A673 (cell line): ENCODE data around the gene MAFF. TPM values are rescaled to one million over a fixed set of nuclear protein-coding genes. Genes with fewer than 3 reads are reported as not detected.

Experiments used
- BruUV-seq: library from RNA; stranded (reverse); fragments of 400-500 nt; replicated peaks from 2 replicates; lab custom pipeline; 2021; lab: Mats Ljungman, UMichigan
- CTCF ChIA-PET: fragments of 300-600 bp; sonication (Branson Sonifier 250); formaldehyde crosslinking; loops from one replicate; lab custom pipeline; 2022; ENCODE audit warnings: antibody characterized with exemption; lab: Charles Lee
- POLR2A ChIA-PET: fragments of 300-600 bp; sonication (Branson Sonifier 250); formaldehyde crosslinking; loops from one replicate; lab custom pipeline; 2022; ENCODE audit warnings: antibody characterized with exemption; ENCODE audit not compliant: low non-redundant PET; lab: Charles Lee
- DNase-seq: peaks from one replicate; pipeline ENCODE4 v3.0.0-alpha.2; 2015; ENCODE audit warnings: low spot score
- H3K27ac ChIP-seq: fragments of 200-600 bp; sonication (generic); 2 replicates; pipeline ENCODE4 v1.5.1; 2016; ENCODE audit warnings: mixed run types, low read depth, mild to moderate bottlenecking, mixed read lengths, antibody characterized with exemption, low read length; ENCODE audit not compliant: poor library complexity, severe bottlenecking
- H3K27me3 ChIP-seq: fragments of 200-600 bp; sonication (generic); replicated peaks from 2 replicates; pipeline ENCODE4 v1.6.1; 2017; ENCODE audit warnings: mixed run types, low read depth, mild to moderate bottlenecking, mixed read lengths, antibody characterized with exemption, low read length; ENCODE audit not compliant: insufficient read depth, poor library complexity
- H3K36me3 ChIP-seq: fragments of 200-600 bp; sonication (generic); 2 replicates; pipeline ENCODE4 v1.6.1; 2016; ENCODE audit warnings: mixed run types, mild to moderate bottlenecking, mixed read lengths, antibody characterized with exemption, low read length; ENCODE audit not compliant: insufficient read depth, poor library complexity, severe bottlenecking
- H3K4me1 ChIP-seq: fragments of 200-600 bp; sonication (generic); 2 replicates; pipeline ENCODE4 v1.6.1; 2017; ENCODE audit warnings: mixed run types, mild to moderate bottlenecking, mixed read lengths, antibody characterized with exemption, low read length; ENCODE audit not compliant: insufficient read depth, poor library complexity, severe bottlenecking
- H3K4me3 ChIP-seq: fragments of 200-600 bp; sonication (generic); 2 replicates; pipeline ENCODE4 v1.5.1; 2016; ENCODE audit warnings: low read depth, mixed run types, mild to moderate bottlenecking, mixed read lengths, low read length; ENCODE audit not compliant: poor library complexity, severe bottlenecking
- H3K9me3 ChIP-seq: fragments of 200-600 bp; sonication (generic); 2 replicates; pipeline ENCODE4 v1.6.1; 2016; ENCODE audit warnings: mixed run types, low read depth, mild to moderate bottlenecking, mixed read lengths, antibody characterized with exemption, low read length; ENCODE audit not compliant: poor library complexity, severe bottlenecking
- EZH2 ChIP-seq: fragments of 200-600 bp; sonication (generic); IDR thresholded peaks from 2 replicates; pipeline ENCODE4 v1.6.1; 2017; ENCODE audit warnings: borderline replicate concordance, low read depth, mild to moderate bottlenecking, mixed read lengths, antibody characterized with exemption, low read length; ENCODE audit not compliant: poor library complexity, severe bottlenecking
- intact Hi-C: fragments of 100-400 bp; cut with micrococcal nuclease; formaldehyde crosslinking; loops from one replicate; pipeline ENCODE4 v1.10.0; 2022; ENCODE audit not compliant: unreplicated experiment
- total RNA-seq: library from RNA; stranded (reverse); gene quantifications from 2 replicates; pipeline ENCODE4 v1.2.3, GENCODE V29; 2021
- TF ChIP-seq, protein P1 (sequence below): fragments of 300-800, 200-600 bp; sonication (generic); conservative IDR thresholded peaks from 2 replicates; pipeline ENCODE4 v1.5.1; 2017; ENCODE audit warnings: low read depth, mild to moderate bottlenecking, antibody characterized with exemption, low read length, moderate library complexity, mixed read lengths

Gene MAFF
- total RNA-seq, 1 experiment from 2014 or later: 6.3 TPM

DNA sequence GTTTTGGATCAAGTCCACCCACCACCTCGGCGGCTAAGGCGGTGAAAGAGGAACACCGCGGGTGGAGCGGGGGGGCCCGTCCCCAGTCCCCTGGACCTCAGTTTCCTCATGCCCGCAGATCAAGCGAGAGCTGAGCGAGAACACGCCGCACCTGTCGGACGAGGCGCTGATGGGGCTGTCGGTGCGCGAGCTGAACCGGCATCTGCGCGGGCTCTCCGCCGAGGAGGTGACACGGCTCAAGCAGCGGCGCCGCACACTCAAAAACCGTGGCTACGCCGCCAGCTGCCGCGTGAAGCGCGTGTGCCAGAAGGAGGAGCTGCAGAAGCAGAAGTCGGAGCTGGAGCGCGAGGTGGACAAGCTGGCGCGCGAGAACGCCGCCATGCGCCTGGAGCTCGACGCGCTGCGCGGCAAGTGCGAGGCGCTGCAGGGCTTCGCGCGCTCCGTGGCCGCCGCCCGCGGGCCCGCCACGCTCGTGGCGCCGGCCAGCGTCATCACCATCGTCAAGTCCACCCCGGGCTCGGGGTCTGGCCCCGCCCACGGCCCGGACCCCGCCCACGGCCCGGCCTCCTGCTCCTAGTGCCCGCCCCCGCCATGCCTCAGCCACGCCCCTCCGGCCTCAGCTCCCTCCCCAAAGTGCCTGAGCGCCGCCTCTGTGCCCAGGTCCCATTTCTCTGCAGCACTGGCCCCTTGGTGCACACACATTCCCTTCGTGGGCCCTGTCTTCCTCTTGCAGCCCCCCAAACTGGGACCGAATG, 12.7 kb downstream of the MAFF start:
- TF ChIP-seq, protein P1, sequence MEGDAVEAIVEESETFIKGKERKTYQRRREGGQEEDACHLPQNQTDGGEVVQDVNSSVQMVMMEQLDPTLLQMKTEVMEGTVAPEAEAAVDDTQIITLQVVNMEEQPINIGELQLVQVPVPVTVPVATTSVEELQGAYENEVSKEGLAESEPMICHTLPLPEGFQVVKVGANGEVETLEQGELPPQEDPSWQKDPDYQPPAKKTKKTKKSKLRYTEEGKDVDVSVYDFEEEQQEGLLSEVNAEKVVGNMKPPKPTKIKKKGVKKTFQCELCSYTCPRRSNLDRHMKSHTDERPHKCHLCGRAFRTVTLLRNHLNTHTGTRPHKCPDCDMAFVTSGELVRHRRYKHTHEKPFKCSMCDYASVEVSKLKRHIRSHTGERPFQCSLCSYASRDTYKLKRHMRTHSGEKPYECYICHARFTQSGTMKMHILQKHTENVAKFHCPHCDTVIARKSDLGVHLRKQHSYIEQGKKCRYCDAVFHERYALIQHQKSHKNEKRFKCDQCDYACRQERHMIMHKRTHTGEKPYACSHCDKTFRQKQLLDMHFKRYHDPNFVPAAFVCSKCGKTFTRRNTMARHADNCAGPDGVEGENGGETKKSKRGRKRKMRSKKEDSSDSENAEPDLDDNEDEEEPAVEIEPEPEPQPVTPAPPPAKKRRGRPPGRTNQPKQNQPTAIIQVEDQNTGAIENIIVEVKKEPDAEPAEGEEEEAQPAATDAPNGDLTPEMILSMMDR: 0 out of 2 replicates have a peak, but pooled peaks have one; percentile 14
- no peak for TF ChIP-seq EZH2
- ChIA-PET POLR2A (no interaction called here), CTCF (interaction anchor here (0.6 kb wide), 1 partner anchor 366 kb away, joined by 4 read pairs; no protein-coding TSS in a partner anchor)
- no TSS peak for BruUV-seq
- Histone ChIP-seq H3K36me3 (no peaks in the 10 kb centered on the region), H3K4me1 (peaks cover 17% of the 10 kb centered on the region), H3K27ac (no peak overlapping the region), H3K27me3 (no peaks in the 10 kb centered on the region), H3K4me3 (peak overlapping the region; percentile 29), H3K9me3 (no peaks in the 10 kb centered on the region)
- peak; percentile 78 for DNase-seq
- intact Hi-C loops: no loop called here

DNA sequence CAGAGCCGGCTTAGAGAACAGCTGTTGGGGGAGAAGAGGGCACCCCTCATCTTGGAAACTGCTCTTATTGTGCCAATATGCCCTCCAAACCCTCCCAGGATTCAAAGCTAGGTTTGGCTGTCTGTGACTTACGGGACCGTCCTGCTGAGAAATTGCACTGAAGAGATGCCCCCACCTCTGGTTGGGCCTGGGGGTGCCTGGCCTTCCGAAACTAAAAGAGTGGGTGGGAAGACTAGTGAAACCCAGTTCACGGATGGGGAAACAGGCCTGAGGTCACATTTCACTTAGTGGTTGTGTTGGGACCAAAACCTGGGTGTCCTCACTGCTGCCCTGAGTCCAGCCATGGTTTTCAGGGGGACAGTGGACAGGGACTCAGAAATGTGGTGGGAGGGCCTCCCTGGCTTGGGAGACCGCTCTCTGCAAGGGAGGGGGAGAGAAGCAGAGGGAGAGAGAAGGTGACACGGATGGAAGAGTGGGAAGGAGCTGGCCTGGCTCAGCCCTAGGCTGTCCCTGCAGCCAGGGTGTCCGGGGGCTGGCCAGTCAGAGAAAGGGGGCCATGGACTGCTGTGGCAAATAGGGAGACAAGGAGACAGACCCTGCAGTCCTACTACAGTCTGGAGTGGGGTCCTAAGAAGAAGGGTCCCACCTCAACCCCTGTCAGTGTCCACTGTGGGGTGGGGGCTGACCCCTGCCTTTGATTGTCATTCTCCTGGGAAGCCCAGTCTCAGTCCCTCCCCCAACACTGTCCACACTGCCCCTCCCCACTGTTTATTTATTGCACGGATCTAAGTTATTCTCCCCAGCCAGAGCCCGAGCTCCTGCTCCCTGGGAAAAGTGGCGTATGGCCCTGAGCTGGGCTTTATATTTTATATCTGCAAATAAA, 13.6 kb downstream of the MAFF start:
- no peak overlapping the region for H3K4me3 ChIP-seq
- no peaks in the 10 kb centered on the region for H3K9me3 ChIP-seq
- BruUV-seq: no TSS peak
- DNase-seq: no peak
- no peaks in the 10 kb centered on the region for H3K36me3 ChIP-seq
- ChIA-PET POLR2A (interaction anchor here (0.5 kb wide), 1 partner anchor 13 kb away, joined by 6 read pairs; the partner anchor contains the start of gene MAFF), CTCF (interaction anchor here (0.6 kb wide), 1 partner anchor 365 kb away, joined by 4 read pairs; no protein-coding TSS in a partner anchor)
- peaks cover 17% of the 10 kb centered on the region for H3K4me1 ChIP-seq
- H3K27me3 ChIP-seq: no peaks in the 10 kb centered on the region
- no peak overlapping the region for H3K27ac ChIP-seq
- intact Hi-C loops: no loop called here
- TF ChIP-seq, protein P1: no peak
- TF ChIP-seq EZH2: no peak

DNA sequence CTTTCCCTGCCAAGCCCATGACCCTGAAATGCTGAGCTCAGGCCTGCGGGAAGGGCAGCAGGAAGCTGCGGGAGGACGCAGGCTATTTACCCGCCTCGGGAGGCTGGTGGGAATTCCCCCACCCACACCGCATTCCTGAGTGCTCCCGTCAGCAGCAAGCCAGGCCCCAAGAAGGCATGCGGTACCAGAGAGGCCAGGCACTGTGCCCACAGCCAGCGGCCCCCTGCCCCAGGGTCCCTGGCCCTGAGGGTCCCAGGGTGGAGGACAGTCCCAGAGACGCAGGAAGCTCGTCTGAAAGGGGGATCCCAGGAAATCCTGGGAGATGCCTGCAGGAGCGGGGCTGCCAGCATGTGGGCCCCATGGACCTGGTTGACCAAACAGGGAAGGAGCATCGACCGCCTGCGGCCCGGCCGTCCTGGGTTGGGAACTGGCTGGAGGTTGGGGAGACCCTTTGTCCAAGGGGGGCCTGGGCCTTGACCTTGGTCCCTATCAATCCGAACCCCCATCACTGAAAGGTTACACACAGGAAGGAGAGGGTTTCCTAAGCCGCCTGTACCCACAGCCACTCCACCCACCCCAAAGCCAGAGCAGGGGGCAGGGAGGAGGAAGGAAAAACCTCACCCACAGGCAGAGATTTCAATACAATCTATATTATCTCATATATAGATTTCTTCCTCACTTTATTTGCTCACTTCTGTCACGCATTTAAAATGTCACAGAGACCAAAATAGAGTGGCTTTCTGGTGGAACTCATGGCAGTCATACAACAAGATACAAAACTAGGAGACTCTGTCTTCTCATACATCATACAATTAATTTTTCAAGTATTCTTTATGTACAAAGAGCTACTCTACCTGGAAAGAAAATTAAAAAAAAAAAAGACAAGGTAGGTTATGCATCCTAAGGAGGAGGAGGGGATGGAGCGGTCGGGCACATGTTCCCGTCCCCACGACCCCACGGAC, 17.1 kb downstream of the MAFF start:
- ChIA-PET CTCF (interaction anchor here (0.5 kb wide), 1 partner anchor 429 kb away, joined by 5 read pairs; no protein-coding TSS in a partner anchor), POLR2A (no interaction called here)
- TF ChIP-seq EZH2: no peak
- TF ChIP-seq, protein P1: no peak
- Histone ChIP-seq H3K9me3 (no peaks in the 10 kb centered on the region), H3K4me1 (peaks cover 17% of the 10 kb centered on the region), H3K36me3 (no peaks in the 10 kb centered on the region), H3K27ac (peak overlapping the region; percentile 70), H3K4me3 (no peak overlapping the region), H3K27me3 (no peaks in the 10 kb centered on the region)
- intact Hi-C loops: no loop called here
- no TSS peak for BruUV-seq
- peak; percentile 73 for DNase-seq
